Pancreas (tissue), 10 donors: Measurements from ENCODE around the gene FOXF1. TPM values are rescaled to one million over a fixed set of nuclear protein-coding genes. Genes with fewer than 3 reads are reported as not detected.

Source experiments
- ATAC-seq, 4 donors: fragments of 200-7000 bp; cut with Tn5 transposase; one replicate each; pipeline versions ENCODE4 v1.8.0 to v1.9.1; 2020; ENCODE audit warnings: mild to moderate bottlenecking in 4 of 4, moderate library complexity in 4 of 4
- DNase-seq, 6 donors: peaks; one replicate each; pipeline ENCODE4 v3.0.0-alpha.2; 2020
- FAIRE-seq: peaks from 2 replicates; lab custom pipeline; 2012; peaks lifted over from hg19 to GRCh38; lab: Jason Lieb, UNC
- H3K27ac ChIP-seq, 4 donors: fragments of 200-600 bp; sonication (generic); 1 replicate in 3 of 4; 2 replicates in 1 of 4; pipeline versions ENCODE4 v1.5.0 to v1.8.0; 2020
- H3K27me3 ChIP-seq, 4 donors: fragments of 200-600 bp; one replicate each; pipeline ENCODE4 v1.8.0; 2021
- H3K36me3 ChIP-seq, 3 donors: fragments of 200-600 bp; sonication (generic) in 1 of 3; one replicate each; pipeline versions ENCODE4 v1.5.0 to v1.8.0; 2020 to 2021
- H3K4me1 ChIP-seq, 3 donors: fragments of 200-600 bp; one replicate each; pipeline ENCODE4 v1.8.0; 2021
- H3K4me3 ChIP-seq, 4 donors: fragments of 200-600 bp; sonication (generic) in 2 of 4; one replicate each; pipeline versions ENCODE4 v1.5.0 to v1.8.0; 2020 to 2021
- H3K9me3 ChIP-seq, 4 donors: fragments of 200-600 bp; one replicate each; pipeline ENCODE4 v1.8.0; 2021
- WGBS, 2 donors: extraction: QIAGEN DNeasy Blood & Tissue Kit; methylation state at CpG; one replicate each; pipeline ENCODE4 v1.1.7; 2013; 5-methylcytosine and 5-hydroxymethylcytosine counted together
- intact Hi-C, 3 donors: fragments of 100-400 bp; cut with DNase I; formaldehyde crosslinking; loops; one replicate each; pipeline versions ENCODE4 v1.11.1 to v1.14.2; 2022
- polyA plus RNA-seq, 2 donors: library from polyadenylated mRNA; stranded (reverse); fragments of 200-250 nt; gene quantifications; one replicate each; pipeline ENCODE4 v1.2.3, GENCODE V29; 2013
- total RNA-seq, 6 donors: library from RNA; stranded (reverse); fragmentation: NEBNext Ultra II Directional in 4 of 6; extraction: Animal tissue kit (Norgen Biotek cat#: 25700) in 4 of 6; gene quantifications; one replicate each; pipeline versions ENCODE4 v1.2.1 to v1.2.4, GENCODE V29; 2021 to 2023
- TF ChIP-seq, protein P1 (sequence below), 4 donors: fragments of 200-600 bp; sonication (generic) in 3 of 4; IDR thresholded peaks; one replicate each; pipeline versions ENCODE4 v1.5.0 to v1.8.0; 2021; ENCODE audit warnings: antibody characterized with exemption in 4 of 4
- donor health status: healthy with polysubstance abuse.
- donor health status: DM: no; HTN: no; CAD: no; lungs with moderate emphysema.
- donor health status: DM: no; HTN: no; CAD: no.
- donor health status: control.
- donor health status: control.
- donor health status: Bipolar disorder and iron deficiency.
- donor health status: DM: yes; HTN: yes; CAD: no.
- donor health status: DM: no; HTN: no; CAD: no.
- donor health status: DM: no; HTN: no; CAD: no.
- donor health status: DM: yes; HTN: yes; CAD: no.

Gene FOXF1
- total and polyA plus RNA-seq, 8 donors = 0.16 to 1.2 (median 0.52) TPM

DNA sequence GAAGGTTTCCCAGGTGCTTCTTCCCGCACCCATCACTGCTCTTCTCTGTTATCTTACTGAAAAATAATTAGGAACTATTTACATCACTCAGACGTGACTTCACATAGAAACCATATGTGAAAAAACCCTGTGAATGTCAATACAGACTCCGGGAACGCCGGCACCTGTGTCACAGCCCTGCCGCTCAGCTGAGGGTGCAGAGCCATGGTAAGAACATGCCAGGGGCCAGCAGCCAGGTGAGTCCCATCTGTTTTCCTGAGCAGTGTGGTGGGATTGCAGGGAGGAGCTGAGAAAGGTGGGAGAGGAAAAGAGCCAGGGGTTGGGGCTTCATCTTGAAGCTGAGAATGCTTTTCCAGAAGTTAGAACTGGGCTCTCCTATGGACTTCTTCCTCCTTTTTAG lies 13.7 kb downstream of the FOXF1 start:
- DNase-seq (peak in 2 of 6 donors; percentile 30 to 35), ATAC-seq (peak; percentile 48 to 73 (median 60)), FAIRE-seq (no peak)
- Histone ChIP-seq H3K4me1 (no peaks in the 10 kb centered on the region), H3K36me3 (no peaks in the 10 kb centered on the region), H3K27ac (no peak overlapping the region), H3K27me3 (peaks cover 0 to 18% (median 0%) of the 10 kb centered on the region in 4 donors), H3K4me3 (no peak overlapping the region), H3K9me3 (no peaks in the 10 kb centered on the region)
- intact Hi-C loops = loop anchor here in 1 of 3 donors (10.0 kb wide), 1 partner anchor 59 kb away; no protein-coding TSS in a partner anchor
- TF ChIP-seq, protein P1, sequence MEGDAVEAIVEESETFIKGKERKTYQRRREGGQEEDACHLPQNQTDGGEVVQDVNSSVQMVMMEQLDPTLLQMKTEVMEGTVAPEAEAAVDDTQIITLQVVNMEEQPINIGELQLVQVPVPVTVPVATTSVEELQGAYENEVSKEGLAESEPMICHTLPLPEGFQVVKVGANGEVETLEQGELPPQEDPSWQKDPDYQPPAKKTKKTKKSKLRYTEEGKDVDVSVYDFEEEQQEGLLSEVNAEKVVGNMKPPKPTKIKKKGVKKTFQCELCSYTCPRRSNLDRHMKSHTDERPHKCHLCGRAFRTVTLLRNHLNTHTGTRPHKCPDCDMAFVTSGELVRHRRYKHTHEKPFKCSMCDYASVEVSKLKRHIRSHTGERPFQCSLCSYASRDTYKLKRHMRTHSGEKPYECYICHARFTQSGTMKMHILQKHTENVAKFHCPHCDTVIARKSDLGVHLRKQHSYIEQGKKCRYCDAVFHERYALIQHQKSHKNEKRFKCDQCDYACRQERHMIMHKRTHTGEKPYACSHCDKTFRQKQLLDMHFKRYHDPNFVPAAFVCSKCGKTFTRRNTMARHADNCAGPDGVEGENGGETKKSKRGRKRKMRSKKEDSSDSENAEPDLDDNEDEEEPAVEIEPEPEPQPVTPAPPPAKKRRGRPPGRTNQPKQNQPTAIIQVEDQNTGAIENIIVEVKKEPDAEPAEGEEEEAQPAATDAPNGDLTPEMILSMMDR (IDR thresholded peaks at IDR 0.05) = no peak
- WGBS, 2 donors = 9 to 10% methylated on average over 6 of the region's 6 CpGs

DNA sequence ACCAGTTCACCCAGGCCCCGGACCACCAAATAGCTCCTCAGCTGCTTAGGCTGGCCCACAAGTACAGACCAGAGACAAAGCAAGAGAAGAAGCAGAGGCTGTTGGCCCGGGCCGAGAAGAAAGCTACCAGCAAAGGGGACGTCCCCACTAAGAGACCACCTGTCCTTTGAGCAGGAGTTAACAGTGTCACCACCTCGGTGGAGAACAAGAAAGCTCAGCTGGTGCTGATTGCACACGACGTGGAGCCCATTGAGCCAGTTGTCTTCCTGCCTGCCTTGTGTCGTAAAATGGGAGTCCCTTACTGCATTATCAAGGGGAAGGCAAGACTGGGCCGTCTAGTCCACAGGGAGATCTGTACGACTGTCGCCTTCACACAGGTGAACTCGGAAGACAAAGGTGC lies 15.4 kb downstream of the FOXF1 start:
- H3K27me3 ChIP-seq = peaks cover 0 to 5% (median 0%) of the 10 kb centered on the region in 4 donors
- FAIRE-seq (no peak), ATAC-seq (no peak), DNase-seq (no peak)
- intact Hi-C loops = loop anchor here in 1 of 3 donors (10.0 kb wide), 1 partner anchor 61 kb away; no protein-coding TSS in a partner anchor
- no peak overlapping the region for H3K4me3 ChIP-seq
- H3K9me3 ChIP-seq = no peaks in the 10 kb centered on the region
- no peaks in the 10 kb centered on the region for H3K4me1 ChIP-seq
- H3K27ac ChIP-seq = no peak overlapping the region
- 73 to 76% methylated on average over 12 of the region's 12 CpGs for WGBS, 2 donors
- no peaks in the 10 kb centered on the region for H3K36me3 ChIP-seq
- TF ChIP-seq, protein P1 (IDR thresholded peaks at IDR 0.05) = no peak

DNA sequence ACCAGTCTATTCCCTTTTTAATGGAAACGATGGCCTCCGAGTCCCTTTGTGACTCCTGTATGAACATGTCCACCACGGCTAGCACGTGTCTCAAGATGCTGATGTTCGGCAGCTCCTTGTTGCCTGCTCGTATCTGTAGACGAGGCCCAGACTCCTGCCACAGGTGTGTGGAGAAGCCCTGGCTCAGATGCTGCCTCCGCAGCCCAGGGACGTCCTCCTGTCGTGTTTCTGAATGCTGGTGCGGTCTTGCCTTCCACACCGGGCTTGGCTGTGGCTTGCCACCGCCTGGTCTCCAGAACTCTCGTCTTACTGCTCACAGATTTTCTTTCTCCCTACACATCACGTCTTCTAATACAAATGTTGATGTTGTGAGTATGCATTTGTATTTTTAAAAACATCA lies 17.0 kb downstream of the FOXF1 start:
- Histone ChIP-seq H3K9me3 (no peaks in the 10 kb centered on the region), H3K27me3 (no peaks in the 10 kb centered on the region), H3K4me1 (no peaks in the 10 kb centered on the region), H3K36me3 (no peaks in the 10 kb centered on the region), H3K27ac (no peak overlapping the region), H3K4me3 (no peak overlapping the region)
- FAIRE-seq = no peak
- intact Hi-C loops = loop anchor here in 1 of 3 donors (10.0 kb wide), 1 partner anchor 63 kb away; no protein-coding TSS in a partner anchor
- no peak for DNase-seq
- WGBS, 2 donors = 96 to 97% methylated on average over 15 of the region's 15 CpGs
- no peak for ATAC-seq
- TF ChIP-seq, protein P1 (IDR thresholded peaks at IDR 0.05) = no peak

DNA sequence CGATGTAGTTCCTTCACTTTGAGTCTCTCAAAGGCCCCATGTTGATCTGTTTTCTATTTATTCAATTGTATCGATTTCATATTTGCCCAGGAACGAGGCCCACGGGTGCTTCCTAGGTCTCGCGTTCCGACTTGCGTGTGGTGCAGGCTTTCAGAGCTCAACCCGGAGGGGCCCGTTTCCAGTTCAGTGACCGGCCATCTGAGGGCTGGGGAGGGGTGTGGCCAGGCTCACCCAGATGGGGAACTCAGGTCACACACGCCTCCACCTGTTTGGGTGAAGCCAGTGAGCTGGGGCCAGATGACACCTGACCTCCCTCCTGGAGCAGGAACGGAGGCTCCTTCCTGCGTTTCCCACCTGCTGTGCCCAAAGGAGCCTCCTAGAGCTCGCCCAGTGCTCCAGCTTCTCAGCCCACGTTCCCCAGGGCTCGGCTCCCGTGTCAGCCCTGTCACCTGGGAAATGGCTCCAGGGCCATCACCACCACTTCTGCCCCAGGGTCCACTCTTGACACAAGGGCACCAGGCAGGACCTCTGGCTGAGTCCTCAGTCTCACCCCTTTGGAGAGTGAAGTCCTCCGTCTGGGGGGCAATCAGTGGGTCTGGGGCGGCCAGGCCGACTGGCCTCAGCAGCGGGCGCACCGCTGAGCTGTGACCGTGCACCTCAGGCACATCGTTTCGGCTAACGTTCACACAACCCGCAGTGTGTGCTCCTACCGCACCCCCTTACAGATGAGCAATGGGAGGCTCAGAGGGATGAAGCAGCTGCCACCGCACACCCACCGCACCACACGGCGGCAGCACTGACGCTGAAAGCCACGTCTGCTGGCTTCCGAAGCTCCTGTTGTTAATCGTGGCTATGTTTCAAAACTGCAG lies 18.0 kb downstream of the FOXF1 start:
- no peak for ATAC-seq
- no peak for DNase-seq
- Histone ChIP-seq H3K27me3 (no peaks in the 10 kb centered on the region), H3K9me3 (no peaks in the 10 kb centered on the region), H3K4me3 (no peak overlapping the region), H3K36me3 (no peaks in the 10 kb centered on the region), H3K27ac (no peak overlapping the region), H3K4me1 (no peaks in the 10 kb centered on the region)
- TF ChIP-seq, protein P1 (IDR thresholded peaks at IDR 0.05) = no peak
- no peak for FAIRE-seq
- intact Hi-C loops = loop anchor here in 1 of 3 donors (10.0 kb wide), 1 partner anchor 63 kb away; no protein-coding TSS in a partner anchor
- WGBS, 2 donors = 94 to 95% methylated on average over 38 of the region's 38 CpGs
